LNCAP (cell line): ENCODE results near the gene GIMAP2.

Experiments
- TF ChIP-seq, protein P1 (sequence below): fragments of 450-650 bp; IDR thresholded peaks from 2 replicates; pipeline ENCODE4 v1.5.1; 2017; ENCODE audit warnings: mild to moderate bottlenecking

GIMAP2 gene

DNA sequence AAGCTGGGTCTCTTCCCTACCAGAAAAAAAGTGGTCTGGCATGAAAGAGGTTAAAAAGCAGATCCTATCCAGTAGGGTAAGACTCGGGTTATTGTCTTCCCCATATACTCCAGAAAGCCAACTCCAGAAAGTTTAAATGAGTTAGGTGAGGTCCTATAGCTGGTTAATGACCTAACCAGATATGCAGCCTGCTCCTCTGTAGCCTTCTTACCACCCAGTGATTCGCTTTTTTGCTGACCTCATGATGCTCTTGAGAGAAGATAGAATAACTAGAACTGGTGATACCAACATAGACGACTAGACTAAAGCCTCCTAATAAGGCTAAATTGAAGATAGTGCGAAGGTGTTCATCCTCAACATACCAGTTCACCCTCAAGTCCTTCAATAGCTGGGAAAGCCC lies 30.2 kb downstream of the GIMAP2 start:
- TF ChIP-seq, protein P1, sequence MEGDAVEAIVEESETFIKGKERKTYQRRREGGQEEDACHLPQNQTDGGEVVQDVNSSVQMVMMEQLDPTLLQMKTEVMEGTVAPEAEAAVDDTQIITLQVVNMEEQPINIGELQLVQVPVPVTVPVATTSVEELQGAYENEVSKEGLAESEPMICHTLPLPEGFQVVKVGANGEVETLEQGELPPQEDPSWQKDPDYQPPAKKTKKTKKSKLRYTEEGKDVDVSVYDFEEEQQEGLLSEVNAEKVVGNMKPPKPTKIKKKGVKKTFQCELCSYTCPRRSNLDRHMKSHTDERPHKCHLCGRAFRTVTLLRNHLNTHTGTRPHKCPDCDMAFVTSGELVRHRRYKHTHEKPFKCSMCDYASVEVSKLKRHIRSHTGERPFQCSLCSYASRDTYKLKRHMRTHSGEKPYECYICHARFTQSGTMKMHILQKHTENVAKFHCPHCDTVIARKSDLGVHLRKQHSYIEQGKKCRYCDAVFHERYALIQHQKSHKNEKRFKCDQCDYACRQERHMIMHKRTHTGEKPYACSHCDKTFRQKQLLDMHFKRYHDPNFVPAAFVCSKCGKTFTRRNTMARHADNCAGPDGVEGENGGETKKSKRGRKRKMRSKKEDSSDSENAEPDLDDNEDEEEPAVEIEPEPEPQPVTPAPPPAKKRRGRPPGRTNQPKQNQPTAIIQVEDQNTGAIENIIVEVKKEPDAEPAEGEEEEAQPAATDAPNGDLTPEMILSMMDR, result no peak

DNA sequence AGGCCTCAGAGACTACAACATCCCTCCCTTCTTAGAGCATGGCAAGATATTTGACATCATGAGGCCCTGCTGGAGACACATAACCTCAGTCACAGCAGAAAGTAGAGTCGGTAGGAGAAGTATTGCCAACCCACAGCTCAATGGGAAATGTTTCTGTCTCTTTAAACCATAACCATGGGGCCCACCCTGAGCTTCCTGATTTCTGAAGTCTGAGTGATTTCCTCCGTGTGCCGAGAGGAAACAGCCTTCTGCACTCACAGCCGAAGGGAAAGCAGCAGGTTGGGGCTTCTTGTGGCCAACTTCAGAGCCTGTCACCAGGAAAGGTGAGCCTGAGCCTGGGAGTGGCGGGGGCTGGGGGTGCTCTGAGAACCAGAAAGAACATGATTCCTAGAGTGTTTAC lies 30.9 kb downstream of the GIMAP2 start, which contains the start of gene GIMAP1:
GIMAP1 (plus strand) TSS at position 246 of the 400 bp plus-strand sequence. CDS start 2,435 bp downstream, outside the sequence.
- TF ChIP-seq, protein P1, result no peak

DNA sequence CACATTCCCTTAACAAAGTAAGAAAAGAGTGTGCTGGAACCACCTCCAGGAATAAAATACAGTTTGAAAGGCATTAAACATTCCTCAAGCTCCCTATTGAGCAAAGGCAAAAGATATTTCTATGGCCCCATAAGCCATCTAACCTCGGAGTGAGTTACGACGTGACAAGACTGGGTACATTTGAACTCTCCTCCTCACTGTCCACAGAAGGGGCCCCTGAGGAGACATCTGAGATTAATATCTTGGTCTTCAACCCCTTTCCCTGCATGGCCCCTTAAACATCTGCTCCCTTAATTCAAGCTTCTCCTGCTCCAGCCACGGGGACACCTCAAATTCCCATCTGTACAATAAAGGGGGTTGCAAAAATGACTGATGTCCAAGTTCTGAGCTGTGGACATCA lies 31.4 kb downstream of the GIMAP2 start:
- TF ChIP-seq, protein P1, result no peak

DNA sequence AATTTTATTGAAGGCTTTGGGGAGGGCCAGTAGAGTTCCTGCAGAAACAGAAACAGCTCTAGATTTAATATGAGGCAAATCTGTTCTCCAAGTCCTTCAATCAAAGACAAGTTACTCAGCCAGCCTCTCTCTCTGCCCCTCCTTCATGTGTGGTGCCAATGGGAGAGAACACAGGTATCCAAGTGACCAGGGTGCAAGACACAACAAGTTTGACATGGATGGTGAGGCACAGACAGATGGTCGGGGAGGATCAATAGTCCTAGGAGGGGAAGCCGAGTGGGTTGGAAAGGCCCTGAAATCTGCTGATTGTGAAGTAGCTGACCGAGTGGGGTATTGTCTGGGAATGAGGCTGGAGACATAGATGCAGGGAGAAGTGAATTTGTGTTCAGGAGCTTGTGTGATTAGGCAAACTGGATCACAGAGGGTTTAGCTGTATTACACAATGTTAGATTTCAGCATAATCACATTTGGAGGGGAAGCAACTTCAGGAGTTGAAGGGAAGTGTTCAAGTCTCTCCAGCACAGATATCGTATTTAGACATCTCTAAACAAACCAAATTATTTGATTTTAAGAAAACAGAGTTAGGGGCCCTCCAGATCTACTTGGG lies 32.4 kb downstream of the GIMAP2 start:
- TF ChIP-seq, protein P1, result no peak

DNA sequence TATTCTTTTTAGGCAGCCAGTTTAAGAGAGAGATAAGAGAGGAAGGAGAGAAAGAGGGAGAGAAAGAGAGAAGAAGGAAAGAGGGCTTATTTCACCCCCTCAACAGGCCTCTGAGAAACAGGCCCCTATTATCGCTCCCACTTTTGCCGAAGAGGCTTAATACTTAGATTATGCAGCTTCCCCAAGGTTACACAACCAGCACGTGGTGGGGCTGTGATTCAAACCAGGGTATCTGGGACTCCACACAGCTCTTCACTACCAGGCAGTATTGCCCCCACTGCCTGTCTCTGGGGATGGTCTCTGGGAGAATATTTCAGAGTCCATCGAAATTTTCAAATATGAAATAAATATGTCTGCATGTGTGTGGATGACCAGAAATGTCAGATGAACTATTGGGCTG lies 33.9 kb downstream of the GIMAP2 start:
- TF ChIP-seq, protein P1, result no peak

DNA sequence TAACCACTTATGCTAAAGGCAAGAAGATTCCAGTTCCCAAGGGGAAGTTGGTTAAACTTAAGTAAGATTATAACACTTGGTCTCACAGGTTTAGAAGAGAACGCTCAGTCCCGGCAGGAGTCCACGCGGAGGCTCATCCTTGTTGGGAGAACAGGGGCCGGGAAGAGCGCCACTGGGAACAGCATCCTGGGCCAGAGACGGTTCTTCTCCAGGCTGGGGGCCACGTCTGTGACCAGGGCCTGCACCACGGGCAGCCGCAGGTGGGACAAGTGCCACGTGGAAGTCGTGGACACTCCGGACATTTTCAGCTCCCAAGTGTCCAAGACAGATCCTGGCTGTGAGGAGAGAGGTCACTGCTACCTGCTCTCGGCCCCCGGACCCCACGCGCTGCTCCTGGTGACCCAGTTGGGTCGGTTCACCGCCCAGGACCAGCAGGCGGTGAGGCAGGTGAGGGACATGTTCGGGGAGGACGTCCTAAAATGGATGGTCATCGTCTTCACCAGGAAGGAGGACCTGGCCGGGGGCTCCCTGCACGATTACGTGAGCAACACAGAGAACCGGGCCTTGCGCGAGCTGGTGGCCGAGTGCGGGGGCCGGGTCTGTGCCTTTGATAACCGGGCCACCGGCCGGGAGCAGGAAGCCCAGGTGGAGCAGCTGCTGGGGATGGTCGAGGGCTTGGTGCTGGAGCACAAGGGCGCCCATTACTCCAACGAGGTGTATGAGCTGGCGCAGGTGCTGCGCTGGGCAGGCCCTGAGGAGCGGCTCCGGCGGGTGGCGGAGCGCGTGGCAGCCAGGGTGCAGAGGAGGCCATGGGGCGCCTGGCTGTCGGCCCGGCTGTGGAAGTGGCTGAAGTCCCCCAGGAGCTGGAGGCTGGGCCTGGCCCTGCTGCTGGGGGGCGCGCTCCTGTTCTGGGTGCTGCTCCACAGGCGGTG lies 34.7 kb downstream of the GIMAP2 start:
- TF ChIP-seq, protein P1, result no peak

DNA sequence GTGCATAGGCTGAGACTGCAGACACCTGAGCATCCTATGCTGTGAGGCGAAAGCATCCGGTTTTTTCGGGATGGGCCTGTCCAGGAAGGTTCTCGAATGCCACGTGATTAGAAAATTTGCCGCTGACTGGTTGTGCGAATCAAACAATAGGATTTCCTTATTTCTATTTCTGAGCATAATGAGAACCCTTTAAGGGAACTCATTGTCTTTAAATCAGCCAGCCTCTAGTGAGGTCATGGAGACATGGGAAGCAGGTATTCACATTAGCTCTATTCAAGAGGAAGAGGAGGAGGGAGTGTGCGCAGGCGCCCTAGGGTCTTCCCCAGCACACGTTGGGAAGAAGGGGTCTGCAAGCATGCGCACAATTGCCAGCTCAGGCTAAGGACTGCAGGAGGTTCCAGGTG lies 36.5 kb downstream of the GIMAP2 start:
- TF ChIP-seq, protein P1, result no peak
